Endothelial cell of umbilical vein (primary cell): Measurements from ENCODE around the gene GMCL2. TPM values are rescaled to one million over a fixed set of nuclear protein-coding genes. Genes with fewer than 3 reads are reported as not detected.

ENCODE experiments used
- BruUV-seq: library from RNA; stranded (reverse); fragments of 400-500 nt; replicated peaks from 2 replicates; lab custom pipeline; 2021; lab: Mats Ljungman, UMichigan
- CTCF ChIA-PET: fragments of 300-600, 350-600 bp; sonication (Branson Sonifier 250); formaldehyde crosslinking; loops from one replicate; lab custom pipeline; 2021; ENCODE audit warnings: antibody characterized with exemption, inconsistent platforms; lab: Charles Lee
- POLR2A ChIA-PET: fragments of 300-600, 350-600 bp; sonication (Branson Sonifier 250); formaldehyde crosslinking; loops from one replicate; lab custom pipeline; 2021; ENCODE audit warnings: antibody characterized with exemption, inconsistent platforms; lab: Charles Lee
- DNase-seq: peaks from one replicate; pipeline ENCODE4 v3.0.0-alpha.2; 2011; ENCODE audit warnings: low read depth, low spot score
- FAIRE-seq: peaks from 2 replicates; lab custom pipeline; 2011; peaks lifted over from hg19 to GRCh38; lab: Jason Lieb, UNC
- H2AFZ ChIP-seq: 2 replicates; pipeline ENCODE4 v1.6.0; 2012; ENCODE audit warnings: low read depth, low read length, control low read depth, inconsistent platforms
- H3K27ac ChIP-seq: 2 replicates; pipeline ENCODE4 v1.5.1; 2011; ENCODE audit warnings: low read depth, mild to moderate bottlenecking, control low read depth, low read length, moderate library complexity; ENCODE audit not compliant: insufficient read depth
- H3K27me3 ChIP-seq, 2 experiments: 2 replicates each; pipeline versions ENCODE4 v1.6.0 to v1.6.1; 2011; ENCODE audit warnings: low read length in 2 of 2, mixed read lengths in 1 of 2; ENCODE audit not compliant: control insufficient read depth in 2 of 2, insufficient read depth in 2 of 2
- H3K36me3 ChIP-seq, 2 experiments: 2 replicates in 1 of 2; 3 replicates in 1 of 2; pipeline ENCODE4 v1.5.1; 2011; ENCODE audit warnings: low read length in 2 of 2, mild to moderate bottlenecking in 1 of 2, moderate library complexity in 1 of 2; ENCODE audit not compliant: control insufficient read depth in 2 of 2, insufficient read depth in 2 of 2; ENCODE audit errors: extremely low read depth in 1 of 2
- H3K4me1 ChIP-seq: 3 replicates; pipeline ENCODE4 v1.5.1; 2011; ENCODE audit warnings: mild to moderate bottlenecking, low read length; ENCODE audit not compliant: control insufficient read depth, insufficient read depth; ENCODE audit errors: extremely low read depth
- H3K4me2 ChIP-seq: 2 replicates; pipeline ENCODE4 v1.6.1; 2011; ENCODE audit warnings: low read length, control low read depth, mixed read lengths; ENCODE audit not compliant: insufficient read depth
- H3K4me3 ChIP-seq, 3 experiments: fragments of 200-600 bp in 1 of 3; sonication (generic), shearing (Covaris generic) in 1 of 3; replicated peaks in 1 of 3; 2 replicates each; pipeline ENCODE4 v1.5.1; 2011 to 2016; ENCODE audit warnings: control low read depth in 3 of 3, low read length in 3 of 3, mild to moderate bottlenecking in 2 of 3, inconsistent platforms in 1 of 3, low read depth in 1 of 3, moderate library complexity in 1 of 3; ENCODE audit not compliant: insufficient read depth in 1 of 3
- H3K79me2 ChIP-seq: 2 replicates; pipeline ENCODE4 v1.6.0; 2012; ENCODE audit warnings: low read length, inconsistent platforms; ENCODE audit not compliant: control insufficient read depth, insufficient read depth
- H3K9ac ChIP-seq: replicated peaks from 2 replicates; pipeline ENCODE3; 2011; ENCODE audit warnings: low read length, control low read depth; ENCODE audit not compliant: insufficient read depth; ENCODE audit errors: extremely low read depth
- H3K9me1 ChIP-seq: replicated peaks from 3 replicates; pipeline ENCODE4 v1.6.0; 2011; ENCODE audit warnings: mild to moderate bottlenecking, low read length; ENCODE audit not compliant: control insufficient read depth, insufficient read depth; ENCODE audit errors: extremely low read depth
- H3K9me3 ChIP-seq: replicated peaks from 2 replicates; pipeline ENCODE4 v1.5.1; 2012; ENCODE audit warnings: low read length, inconsistent platforms; ENCODE audit not compliant: control insufficient read depth, insufficient read depth
- H4K20me1 ChIP-seq: replicated peaks from 2 replicates; pipeline ENCODE3; 2011; ENCODE audit warnings: mild to moderate bottlenecking, low read length; ENCODE audit not compliant: control insufficient read depth, insufficient read depth; ENCODE audit errors: extremely low read depth
- EZH2 ChIP-seq: IDR thresholded peaks from 2 replicates; pipeline ENCODE4 v1.6.1; 2012; ENCODE audit warnings: borderline replicate concordance, low read depth, mild to moderate bottlenecking, moderate library complexity, low read length, inconsistent platforms; ENCODE audit not compliant: severe bottlenecking
- FOS ChIP-seq: IDR thresholded peaks from 2 replicates; pipeline ENCODE4 v1.6.1; 2011; ENCODE audit warnings: mild to moderate bottlenecking, low read length, moderate library complexity, borderline replicate concordance; ENCODE audit not compliant: insufficient read depth
- GATA2 ChIP-seq: IDR thresholded peaks from 2 replicates; pipeline ENCODE4 v1.7.0; 2011; ENCODE audit warnings: low read depth, mild to moderate bottlenecking, moderate library complexity, mixed read lengths, low read length; ENCODE audit not compliant: insufficient read length, insufficient read depth
- JUN ChIP-seq: IDR thresholded peaks from 2 replicates; pipeline ENCODE4 v1.6.1; 2011; ENCODE audit warnings: borderline replicate concordance, low read depth; ENCODE audit not compliant: insufficient read length, insufficient read depth
- MYC ChIP-seq: IDR thresholded peaks from one replicate; pipeline ENCODE4 v1.6.1; 2011; ENCODE audit warnings: mild to moderate bottlenecking, low read depth, low read length
- POLR2A ChIP-seq: IDR thresholded peaks from 2 replicates; pipeline ENCODE4 v1.6.1; 2012; ENCODE audit warnings: low read depth, mild to moderate bottlenecking, control low read depth, low read length
- POLR2AphosphoS5 ChIP-seq: IDR thresholded peaks from 2 replicates; pipeline ENCODE4 v1.6.1; 2012; ENCODE audit warnings: low read depth, mild to moderate bottlenecking, control low read depth, low read length, moderate library complexity; ENCODE audit not compliant: insufficient read depth
- dilution Hi-C: fragments of 300-500 bp; cut with MboI; formaldehyde crosslinking; loops from one replicate; pipeline ENCODE4 v1.15.0; 2019; ENCODE audit warnings: low sequenced_read_pairs; ENCODE audit not compliant: extremely low pct_ligation_motif_present
- intact Hi-C: fragments of 100-400 bp; cut with micrococcal nuclease; formaldehyde crosslinking; loops from one replicate; pipeline ENCODE4 v1.10.0; 2022
- polyA plus RNA-seq, 4 experiments: library from polyadenylated mRNA; depleted of rRNA in 3 of 4; stranded (reverse) in 3 of 4; unstranded in 1 of 4; fragments of >200 nt; gene quantifications; 2 replicates each; pipeline versions ENCODE4 v1.2.1 to v1.2.3, GENCODE V29; 2011 to 2012; ENCODE audit warnings: missing spikeins in 1 of 4
- total RNA-seq: library from RNA; stranded (reverse); gene quantifications from 2 replicates; pipeline ENCODE4 v1.2.3, GENCODE V29; 2021
- TF ChIP-seq, protein P1 (sequence below), 2 donors: IDR thresholded peaks; 1 replicate in 1 of 2; 2 replicates in 1 of 2; pipeline ENCODE4 v1.5.1; 2011; ENCODE audit warnings: low read length in 2 of 2, mild to moderate bottlenecking in 2 of 2, moderate library complexity in 2 of 2, control low read depth in 1 of 2, inconsistent platforms in 1 of 2, low read depth in 1 of 2; ENCODE audit not compliant: insufficient read depth in 1 of 2; ENCODE audit errors: extremely low read depth in 1 of 2

Gene GMCL2
- total and polyA plus RNA-seq, 2 donors (not counting 3 experiments of a cell fraction or from before 2014, with no cell fraction given) = not detected

DNA sequence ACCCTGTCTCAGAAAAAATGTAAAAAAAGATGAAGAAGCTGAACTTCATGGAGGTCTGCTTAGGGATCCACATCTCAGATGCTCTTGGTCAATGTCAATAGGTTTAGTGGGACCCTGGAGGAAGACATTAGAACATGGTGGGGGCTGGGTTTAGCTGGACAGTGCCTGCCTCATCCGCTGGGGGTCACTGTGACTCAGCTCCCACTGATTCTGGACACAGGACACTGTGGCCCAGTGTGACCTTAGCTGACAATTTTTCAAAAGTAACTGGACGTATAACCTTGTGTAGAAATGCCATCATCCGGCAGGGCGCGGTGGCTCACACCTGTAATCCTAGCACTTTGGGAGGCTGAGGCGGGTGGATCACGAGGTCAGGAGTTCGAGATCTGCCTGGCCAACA lies 9.8 kb upstream of the GMCL2 start:
- peaks cover 3 to 12% of the 10 kb centered on the region in 2 experiments for H3K27me3 ChIP-seq
- no peaks in the 10 kb centered on the region for H3K9me1 ChIP-seq
- intact Hi-C loops = no loop called here
- ChIA-PET POLR2A (interaction anchor here (0.6 kb wide), 1 partner anchor 1354 kb away, joined by 3 read pairs; the partner anchor contains the start of gene RUFY1), CTCF (interaction anchor here (0.6 to 1.5 kb wide), 4 partner anchors 15 to 135 kb away, joined by 3 to 4 read pairs (median 4); no protein-coding TSS in a partner anchor)
- no TSS peak for BruUV-seq
- FAIRE-seq (no peak), DNase-seq (no peak)
- no peaks in the 10 kb centered on the region for H3K4me1 ChIP-seq
- H3K9ac ChIP-seq = no peak overlapping the region
- no peaks in the 10 kb centered on the region for H3K79me2 ChIP-seq
- no peaks in the 10 kb centered on the region for H3K9me3 ChIP-seq
- dilution Hi-C loops = no loop called here
- no peak overlapping the region for H3K4me2 ChIP-seq
- TF ChIP-seq, protein P1, sequence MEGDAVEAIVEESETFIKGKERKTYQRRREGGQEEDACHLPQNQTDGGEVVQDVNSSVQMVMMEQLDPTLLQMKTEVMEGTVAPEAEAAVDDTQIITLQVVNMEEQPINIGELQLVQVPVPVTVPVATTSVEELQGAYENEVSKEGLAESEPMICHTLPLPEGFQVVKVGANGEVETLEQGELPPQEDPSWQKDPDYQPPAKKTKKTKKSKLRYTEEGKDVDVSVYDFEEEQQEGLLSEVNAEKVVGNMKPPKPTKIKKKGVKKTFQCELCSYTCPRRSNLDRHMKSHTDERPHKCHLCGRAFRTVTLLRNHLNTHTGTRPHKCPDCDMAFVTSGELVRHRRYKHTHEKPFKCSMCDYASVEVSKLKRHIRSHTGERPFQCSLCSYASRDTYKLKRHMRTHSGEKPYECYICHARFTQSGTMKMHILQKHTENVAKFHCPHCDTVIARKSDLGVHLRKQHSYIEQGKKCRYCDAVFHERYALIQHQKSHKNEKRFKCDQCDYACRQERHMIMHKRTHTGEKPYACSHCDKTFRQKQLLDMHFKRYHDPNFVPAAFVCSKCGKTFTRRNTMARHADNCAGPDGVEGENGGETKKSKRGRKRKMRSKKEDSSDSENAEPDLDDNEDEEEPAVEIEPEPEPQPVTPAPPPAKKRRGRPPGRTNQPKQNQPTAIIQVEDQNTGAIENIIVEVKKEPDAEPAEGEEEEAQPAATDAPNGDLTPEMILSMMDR (IDR thresholded peaks at IDR 0.05; ENCODE audit: extremely low read depth in 1 of 2, insufficient read depth in 1 of 2, low read depth in 1 of 2, low read length in 2 of 2) = peak; percentile 33 to 56
- TF ChIP-seq EZH2 = no peak
- TF ChIP-seq GATA2 = no peak
- TF ChIP-seq POLR2A = no peak
- no peak for TF ChIP-seq FOS
- TF ChIP-seq JUN = no peak
- no peak for TF ChIP-seq POLR2AphosphoS5
- no peak for TF ChIP-seq MYC
- no peaks in the 10 kb centered on the region for H4K20me1 ChIP-seq
- H2AFZ ChIP-seq = no peak overlapping the region
- H3K36me3 ChIP-seq = no peaks in the 10 kb centered on the region
- H3K4me3 ChIP-seq = no peak overlapping the region
- H3K27ac ChIP-seq = no peak overlapping the region
